Kidney glomerular epithelial cell (primary cell): ENCODE results near the gene HRH1.
"Not testable (repeated sequence)": the region's sequence is repeated elsewhere in the genome, so short reads cannot be mapped to it uniquely, and the experiment has no call there.

Source experiments
- DNase-seq: peaks from one replicate; lab custom pipeline; 2025; lab: John Stamatoyannopoulos, UW

HRH1 gene

DNA sequence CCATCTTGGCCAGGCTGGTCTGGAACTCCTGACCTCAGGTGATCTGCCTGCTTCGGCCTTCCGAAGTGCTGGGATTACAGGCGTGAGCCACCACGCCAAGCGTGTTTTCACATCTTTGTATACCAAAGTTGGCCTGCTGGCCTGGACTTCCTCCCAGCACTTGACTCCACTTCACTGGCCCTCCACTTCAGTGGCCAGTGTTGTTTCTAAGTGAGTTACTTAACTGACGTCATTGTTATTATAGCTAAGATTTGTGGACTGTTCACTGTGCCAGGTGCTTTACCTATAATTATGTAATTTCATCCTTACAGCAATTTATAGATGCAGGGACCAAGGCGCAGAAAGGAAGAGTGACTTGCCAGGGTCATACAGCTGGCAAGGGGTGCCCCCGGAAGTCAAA lies 52.0 kb downstream of the HRH1 start:
- DNase-seq: no peak

- DNase-seq: no peak
These were observed 52.7 kb downstream of the HRH1 start for GRCh38 chr3:11206953-11207352.

DNA sequence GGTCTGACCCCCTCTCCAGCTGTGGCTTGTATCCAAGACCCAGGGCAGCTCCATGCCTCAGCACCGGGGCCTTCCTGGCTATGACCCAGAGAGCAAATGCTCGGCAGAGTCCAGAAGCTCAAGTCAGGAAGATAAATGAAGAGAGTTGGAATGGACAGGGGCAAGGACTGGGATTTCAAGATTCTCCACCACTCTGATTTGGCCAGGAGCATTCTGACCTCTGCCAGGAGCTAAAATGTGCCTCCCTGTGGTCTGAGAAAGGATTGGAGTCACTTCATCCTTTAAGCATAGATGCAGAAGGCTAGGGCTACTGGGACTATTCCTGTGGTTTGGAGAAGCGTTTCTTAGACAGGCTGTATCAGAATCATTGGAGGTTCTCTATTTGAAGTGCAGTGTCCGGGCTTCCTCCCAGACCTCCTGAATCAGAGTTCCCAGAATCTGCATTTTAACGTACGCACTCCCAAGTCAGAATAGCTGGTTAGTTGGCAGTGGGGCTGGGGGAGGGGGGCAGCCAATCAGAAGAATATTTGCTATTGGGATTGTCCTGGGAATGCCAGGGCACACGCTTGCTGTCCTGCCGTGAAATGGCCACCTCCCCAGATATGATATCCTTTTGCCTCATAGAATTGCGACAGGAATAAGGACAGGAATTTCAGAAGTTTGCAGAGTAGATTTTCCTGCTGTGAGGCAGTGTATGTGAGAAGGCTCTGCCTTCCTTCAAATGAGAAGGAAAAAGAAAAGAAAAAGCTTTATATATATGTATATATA lies 57.4 kb downstream of the HRH1 start:
- no peak for DNase-seq

DNA sequence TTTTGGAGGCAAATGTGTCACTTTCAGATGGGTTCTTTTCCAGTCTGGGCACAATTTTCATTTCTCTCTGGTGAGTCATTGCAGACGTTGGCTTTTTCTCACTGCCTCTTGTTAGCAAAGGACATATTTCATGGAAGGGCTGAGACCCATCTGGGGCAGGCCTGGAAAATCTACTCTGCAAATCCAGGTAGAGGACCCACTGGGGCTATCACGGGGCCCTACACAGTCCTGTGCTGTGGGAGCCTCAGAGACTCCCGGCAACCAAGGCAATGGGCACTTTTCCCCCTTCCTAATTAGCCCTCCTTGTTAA lies 58.0 kb downstream of the HRH1 start:
- DNase-seq: no peak

GRCh38 chr3:11212784-11213183 lies 58.5 kb downstream of the HRH1 start:
- no peak for DNase-seq

GRCh38 chr3:11213810-11214450 lies 59.6 kb downstream of the HRH1 start:
- no peak for DNase-seq

GRCh38 chr3:11214451-11214978 lies 60.2 kb downstream of the HRH1 start:
- no peak for DNase-seq

DNA sequence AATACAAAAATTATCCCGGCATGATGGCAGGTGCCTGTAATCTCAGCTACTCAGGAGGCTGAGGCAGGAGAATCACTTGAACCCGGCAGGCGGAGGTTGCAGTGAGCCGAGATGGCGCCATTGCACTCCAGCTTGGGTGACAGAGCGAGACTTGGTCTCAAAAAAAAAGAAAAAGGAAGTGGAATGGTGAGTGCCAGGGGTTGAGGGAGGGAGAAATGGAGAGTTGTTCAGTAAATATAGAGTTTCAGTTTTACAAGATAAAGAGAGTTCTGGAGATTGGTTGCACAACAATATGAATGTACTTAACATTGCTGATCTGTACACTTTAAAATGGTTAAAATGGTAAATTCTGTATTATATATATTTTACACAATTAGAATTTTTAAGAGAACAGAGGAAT lies 63.1 kb downstream of the HRH1 start:
- DNase-seq: not testable (repeated sequence)

GRCh38 chr3:11220230-11220629 lies 65.9 kb downstream of the HRH1 start:
- DNase-seq: no peak

DNA sequence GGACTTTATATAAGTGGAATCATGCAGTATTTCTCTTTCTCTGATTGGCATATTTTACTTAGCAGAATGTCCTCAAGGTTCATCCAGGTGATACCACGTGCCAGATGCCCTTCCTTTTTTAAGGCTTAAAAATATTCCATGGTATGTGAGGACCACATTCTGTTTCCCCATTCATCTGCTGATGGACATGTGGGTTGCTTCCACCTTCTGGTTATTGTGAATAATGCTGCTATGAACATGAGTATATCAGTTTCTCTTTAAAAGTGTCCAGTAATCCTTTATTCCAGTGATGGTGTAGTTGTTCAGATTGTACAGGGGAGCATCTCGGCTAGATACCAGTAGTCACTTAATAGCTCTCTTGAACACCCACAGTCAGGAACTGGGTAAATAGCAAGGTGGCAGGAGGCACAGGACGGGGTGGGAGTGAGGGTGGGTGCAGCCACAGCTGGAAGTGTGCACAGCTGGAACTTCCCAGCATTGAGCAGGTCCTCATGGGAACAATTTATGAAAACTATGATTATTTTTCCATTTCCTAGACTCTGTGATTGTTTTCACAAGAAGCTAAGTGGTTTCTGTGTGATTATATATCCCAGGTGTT lies 67.6 kb downstream of the HRH1 start:
- no peak for DNase-seq

DNA sequence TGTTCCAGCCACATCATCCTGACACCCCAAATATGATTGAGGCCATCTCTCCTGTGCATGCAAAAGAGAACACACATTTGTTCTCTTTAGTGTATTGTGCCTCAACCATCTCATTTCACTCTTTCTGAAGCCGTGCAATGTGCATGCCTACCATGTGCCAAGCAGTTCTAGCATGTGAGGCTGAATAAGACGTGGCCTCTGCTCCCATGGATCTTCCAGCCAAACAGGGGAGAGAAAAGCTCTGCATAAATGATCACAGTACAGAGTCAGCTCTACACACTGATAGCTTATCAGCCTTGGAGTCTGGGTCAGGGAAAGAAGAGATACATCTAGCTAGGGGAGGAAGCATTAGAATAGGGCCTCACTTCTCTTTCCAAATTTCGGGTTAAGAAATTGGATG lies 69.7 kb downstream of the HRH1 start:
- no peak for DNase-seq

DNA sequence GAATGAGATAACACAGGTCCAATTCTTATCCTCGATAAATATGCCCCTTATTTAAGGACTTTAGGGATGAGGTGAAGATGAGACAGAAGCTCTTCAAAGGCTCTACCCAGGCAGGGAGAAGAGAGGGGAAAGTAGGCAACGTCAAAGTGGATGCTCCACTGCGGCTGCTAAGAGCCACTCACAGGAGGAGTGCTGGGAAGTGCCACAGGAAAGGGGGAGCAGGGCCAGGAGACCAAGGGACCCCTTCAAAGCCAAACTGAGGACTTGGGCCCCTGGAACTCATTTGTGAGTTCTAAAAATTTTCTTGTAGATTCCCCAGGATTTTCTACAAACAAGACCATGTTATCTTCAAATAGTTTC lies 70.6 kb downstream of the HRH1 start:
- no peak for DNase-seq

DNA sequence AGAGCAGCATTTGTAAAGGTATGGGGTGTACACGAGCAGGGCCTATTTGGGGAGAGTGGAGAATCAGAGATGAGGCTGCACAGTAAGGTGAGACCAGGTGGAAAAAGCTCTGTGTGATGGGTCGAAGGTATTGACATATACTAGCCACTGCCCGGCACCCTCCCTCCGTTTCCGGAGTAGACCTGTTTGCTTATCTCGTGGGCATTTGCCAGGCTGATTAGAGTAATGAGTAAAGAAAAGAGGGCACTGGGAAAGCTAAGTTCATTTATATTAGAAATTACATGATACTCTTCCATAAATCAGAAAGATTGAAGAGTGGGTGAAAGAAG lies 71.7 kb downstream of the HRH1 start:
- no peak for DNase-seq

GRCh38 chr3:11228041-11228440 lies 73.7 kb downstream of the HRH1 start:
- DNase-seq: no peak

DNA sequence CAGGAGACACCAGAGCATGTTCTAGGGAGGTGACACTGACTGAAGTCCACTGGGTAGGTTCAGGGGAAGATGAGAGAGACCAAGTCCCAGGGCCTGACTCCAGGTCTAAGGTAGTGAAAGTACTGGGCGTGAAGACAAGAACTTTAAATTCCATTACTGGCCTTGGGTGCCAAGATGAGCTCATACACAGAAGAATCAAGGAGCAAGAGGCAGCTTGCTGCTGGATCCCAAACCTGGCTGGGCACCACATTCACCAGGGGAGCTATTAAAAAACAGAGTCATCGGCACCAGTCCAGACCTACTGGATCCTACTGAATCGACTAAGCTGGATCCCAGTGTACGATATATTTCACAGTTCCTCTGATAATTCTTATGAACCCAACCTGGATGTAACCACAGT lies 75.8 kb downstream of the HRH1 start:
- no peak for DNase-seq

DNA sequence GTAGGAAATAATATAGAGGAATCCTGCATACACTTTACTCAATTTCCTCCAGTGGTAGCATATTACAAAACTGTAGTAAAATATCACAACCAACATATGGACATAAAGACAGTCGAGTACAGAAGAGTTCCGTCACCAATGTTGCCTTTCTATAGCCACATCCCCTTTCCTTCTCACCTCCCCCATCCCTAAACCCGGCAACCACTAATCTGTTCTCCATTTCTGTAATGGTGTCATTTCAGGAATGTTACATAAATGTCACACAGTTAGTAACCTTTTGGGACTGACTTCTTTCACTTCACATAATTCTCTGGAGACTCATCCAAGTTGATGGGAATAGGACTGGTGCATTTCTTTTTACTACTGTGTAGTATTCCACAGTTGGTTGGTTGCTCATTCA lies 76.5 kb downstream of the HRH1 start:
- DNase-seq: no peak

DNA sequence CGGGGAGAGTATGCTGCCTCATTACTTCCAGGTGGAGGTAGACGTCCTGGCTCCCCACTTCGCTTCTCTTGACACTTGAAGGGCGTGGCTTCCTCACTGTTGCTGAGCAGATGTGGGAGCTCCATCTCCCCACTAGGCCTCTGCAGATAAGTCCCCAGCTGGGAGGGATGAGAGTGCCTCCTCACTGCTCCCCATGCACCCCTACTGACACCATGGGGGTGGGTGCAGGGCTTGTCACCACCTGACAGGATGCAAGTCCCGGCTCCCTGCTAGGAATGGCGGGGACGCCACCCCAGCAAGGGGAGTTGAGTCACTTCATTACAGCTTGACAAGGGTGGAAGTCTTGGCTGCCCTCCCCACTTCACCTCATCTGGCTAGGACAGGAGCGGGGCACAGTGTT lies 81.1 kb downstream of the HRH1 start:
- DNase-seq: no peak

DNA sequence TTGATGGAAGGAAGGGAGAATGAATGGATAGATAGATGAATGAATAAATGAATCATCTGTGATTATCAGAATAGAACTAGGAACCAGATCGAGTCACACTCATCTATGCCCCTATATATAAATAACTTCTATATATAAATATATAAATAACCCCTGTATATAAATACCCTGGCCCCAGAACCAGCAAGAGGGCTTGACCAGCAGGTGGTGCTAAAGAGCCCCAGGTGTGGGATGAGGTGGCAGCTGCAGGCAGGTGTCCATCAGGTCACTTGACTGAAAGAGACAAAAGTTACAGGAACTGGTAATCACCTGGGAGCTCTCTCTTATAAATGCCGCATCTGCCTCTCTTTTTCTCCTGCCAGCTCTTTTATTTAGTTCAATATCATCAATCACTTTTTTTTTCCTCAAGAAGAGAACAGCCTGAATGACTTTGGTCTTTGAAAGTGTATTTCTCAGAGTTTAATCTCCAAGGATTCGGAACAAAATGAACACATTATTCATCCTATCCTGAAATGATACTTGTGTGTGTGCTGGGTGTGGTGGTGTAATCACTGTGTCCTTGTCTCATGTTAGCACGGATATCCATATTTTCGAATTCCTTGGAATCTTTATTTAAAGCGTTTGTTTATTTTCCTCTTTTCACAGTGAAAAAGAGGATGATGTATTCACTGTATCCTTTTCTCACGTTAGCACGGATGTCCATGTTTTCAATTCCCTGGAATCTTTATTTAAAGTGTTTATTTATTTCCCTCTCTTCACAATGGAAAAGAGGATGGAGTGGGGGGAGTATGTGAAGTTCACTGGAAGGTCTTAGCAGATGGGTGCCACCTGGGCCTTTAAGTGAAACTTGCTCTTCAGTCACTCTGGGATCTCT lies 82.5 kb downstream of the HRH1 start:
- peak; percentile 42 for DNase-seq

DNA sequence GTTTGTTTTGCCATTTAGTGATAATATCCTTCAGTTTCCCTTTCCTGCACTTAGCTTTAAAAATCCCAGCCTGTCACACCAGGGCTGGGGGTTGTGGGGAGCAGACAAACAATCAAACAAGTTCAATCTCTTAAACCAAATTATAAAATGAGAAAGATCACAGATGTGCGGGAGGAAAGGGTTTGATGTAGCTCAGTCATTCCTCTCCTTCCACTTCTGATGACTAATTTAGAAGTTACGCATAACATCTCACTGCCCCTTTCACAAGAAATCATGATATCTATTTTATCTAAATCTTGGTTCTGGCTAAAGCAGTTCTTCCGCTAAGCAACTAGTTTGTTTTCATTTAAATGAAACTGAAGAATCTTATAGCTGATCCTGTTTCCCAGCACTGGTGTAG lies 83.8 kb downstream of the HRH1 start:
- DNase-seq: peak; percentile 26

DNA sequence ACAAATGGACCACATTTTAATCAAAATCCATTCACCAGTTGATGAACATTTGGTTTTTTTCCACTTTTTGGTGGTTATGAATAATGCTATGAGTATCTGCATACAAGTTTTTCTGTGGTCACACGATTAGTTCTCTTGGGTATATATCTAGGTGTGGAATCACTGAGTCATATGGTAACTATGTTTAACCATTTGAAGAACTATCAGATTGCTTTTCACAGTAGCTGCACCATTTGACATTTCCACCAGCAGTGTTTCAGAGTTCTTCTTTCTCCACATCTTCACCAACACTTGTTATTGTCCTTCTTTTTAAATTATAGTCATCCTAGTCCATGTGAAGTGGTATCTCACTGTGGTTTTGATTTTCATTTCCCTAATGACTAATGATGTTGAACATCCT lies 84.6 kb downstream of the HRH1 start:
- peak; percentile 77 for DNase-seq

DNA sequence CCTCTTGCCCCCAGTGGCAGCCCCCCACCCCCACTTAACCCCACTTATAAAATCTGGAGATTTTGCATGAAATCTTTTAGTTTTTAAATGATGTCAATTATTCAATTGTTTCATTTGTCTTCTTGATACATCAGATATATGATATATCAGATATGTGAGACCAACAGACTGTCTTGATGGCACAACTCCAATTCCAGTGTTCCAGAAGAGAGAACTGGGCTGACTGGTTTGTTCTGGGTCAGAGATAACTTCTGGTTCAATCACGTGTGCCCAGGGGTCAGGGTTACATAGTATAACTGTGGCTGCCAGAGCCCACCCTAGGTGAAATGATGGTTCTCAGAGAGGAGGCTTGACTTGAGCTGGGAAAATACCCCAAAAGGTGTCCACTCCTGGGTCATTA lies 85.5 kb downstream of the HRH1 start:
- DNase-seq: no peak

- DNase-seq: no peak
These were observed 86.2 kb downstream of the HRH1 start for GRCh38 chr3:11240496-11240895.
